A549 (cell line): ENCODE data around the gene MAPK9. TPM values are rescaled to one million over a fixed set of nuclear protein-coding genes. Genes with fewer than 3 reads are reported as not detected.

Experiments
- ATAC-seq, 2 experiments: fragments of 200-7000 bp in 1 of 2; fragments of >200 bp in 1 of 2; cut with Nextera tagmentation in 1 of 2; cut with Tn5 transposase in 1 of 2; 3 replicates each; pipeline versions ENCODE4 v1.8.0 to v1.9.1; 2018 to 2020; ENCODE audit warnings: mild to moderate bottlenecking in 1 of 2, moderate library complexity in 1 of 2
- CTCF ChIA-PET: fragments of 300-600 bp; sonication (Branson Sonifier 250); formaldehyde crosslinking; extraction: SDS; loops from one replicate; lab custom pipeline; 2021; ENCODE audit warnings: antibody characterized with exemption, inconsistent platforms; lab: Yijun Ruan, JAX
- POLR2A ChIA-PET: fragments of 350-600 bp; formaldehyde crosslinking; extraction: SDS; loops from one replicate; lab custom pipeline; 2021; ENCODE audit warnings: antibody characterized with exemption, inconsistent platforms; lab: Yijun Ruan, JAX
- DNase-seq, 2 experiments: peaks; one replicate each; pipeline versions ENCODE4 v3.0.0 to v3.0.0-alpha.2; 2011 to 2016; ENCODE audit warnings: low read depth in 1 of 2, low spot score in 1 of 2
- FAIRE-seq: peaks from 2 replicates; lab custom pipeline; 2011; peaks lifted over from hg19 to GRCh38; lab: Jason Lieb, UNC
- H3K27ac ChIP-seq, 2 experiments: fragments of >200 bp; sonication (Bioruptor Twin); formaldehyde crosslinking; 3 replicates each; pipeline ENCODE4 v1.5.1; 2016 to 2017
- H3K4me1 ChIP-seq: fragments of >200 bp; sonication (Bioruptor Twin); formaldehyde crosslinking; 3 replicates; pipeline ENCODE4 v1.6.1; 2016
- H3K4me2 ChIP-seq: fragments of >200 bp; sonication (Bioruptor Twin); formaldehyde crosslinking; 3 replicates; pipeline ENCODE4 v1.6.1; 2016
- H3K4me3 ChIP-seq: fragments of >200 bp; sonication (Bioruptor Twin); formaldehyde crosslinking; 3 replicates; pipeline ENCODE4 v1.5.1; 2016
- H3K9me3 ChIP-seq: fragments of >200 bp; sonication (Bioruptor Twin); formaldehyde crosslinking; 3 replicates; pipeline ENCODE4 v1.6.1; 2016
- CHD2 ChIP-seq: fragments of 150-350 bp; IDR thresholded peaks from 2 replicates; pipeline ENCODE4 v1.6.1; 2014; ENCODE audit warnings: low read length; ENCODE audit not compliant: partially characterized antibody
- FOSL2 ChIP-seq, 2 experiments: fragments of 450-650 bp in 1 of 2; fragments of >200 bp in 1 of 2; sonication (Bioruptor Twin) in 1 of 2; formaldehyde crosslinking; IDR thresholded peaks; 2 replicates each; pipeline versions ENCODE4 v1.5.0 to v1.6.1; 2016 to 2020; ENCODE audit warnings: mild to moderate bottlenecking in 1 of 2, moderate library complexity in 1 of 2
- HEYL ChIP-seq: fragments of 250-450 bp; sonication (Bioruptor Pico); IDR thresholded peaks from 2 replicates; pipeline ENCODE4 v1.8.0; 2021; ENCODE audit warnings: mild to moderate bottlenecking, moderate library complexity
- JUNB ChIP-seq: fragments of >200 bp; sonication (Bioruptor Twin); formaldehyde crosslinking; IDR thresholded peaks from 2 replicates; pipeline ENCODE4 v1.6.1; 2016
- KDM1A ChIP-seq: fragments of 200-600 bp; sonication (generic); IDR thresholded peaks from 2 replicates; pipeline ENCODE4 v1.6.1; 2016; ENCODE audit warnings: low read depth, mild to moderate bottlenecking
- KDM5A ChIP-seq: fragments of 200-600 bp; sonication (generic); IDR thresholded peaks from 2 replicates; pipeline ENCODE4 v1.6.1; 2016; ENCODE audit warnings: antibody characterized with exemption, mild to moderate bottlenecking
- RAD21 ChIP-seq, 2 experiments: fragments of >200 bp in 1 of 2; sonication (Bioruptor Twin) in 1 of 2; formaldehyde crosslinking in 1 of 2; IDR thresholded peaks in 1 of 2; conservative IDR thresholded peaks in 1 of 2; 2 replicates in 1 of 2; 3 replicates in 1 of 2; pipeline ENCODE4 v1.6.1; 2012 to 2018; ENCODE audit warnings: inconsistent platforms in 1 of 2
- RFX5 ChIP-seq: fragments of 450-650 bp; IDR thresholded peaks from 2 replicates; pipeline ENCODE4 v1.7.1; 2014; ENCODE audit warnings: antibody characterized with exemption, mild to moderate bottlenecking, moderate library complexity
- RNF2 ChIP-seq: fragments of 200-600 bp; sonication (generic); IDR thresholded peaks from 2 replicates; pipeline ENCODE4 v1.6.1; 2016; ENCODE audit warnings: low read depth, mild to moderate bottlenecking, antibody characterized with exemption, moderate library complexity, borderline replicate concordance
- WGBS: methylation state at CpG from one replicate; pipeline ENCODE4 v1.1.6; 2017; ENCODE audit errors: missing lambda C conversion rate; 5-methylcytosine and 5-hydroxymethylcytosine counted together
- polyA plus RNA-seq, 4 experiments: library from polyadenylated mRNA; depleted of rRNA in 3 of 4; stranded (reverse); fragments of >200 nt; fragmentation: RNase III in 1 of 4; extraction: RNeasy Plus Mini Kit Qiagen cat#74134 plus additional on column Dnase treatment in 1 of 4; gene quantifications; 2 replicates in 3 of 4; 3 replicates in 1 of 4; pipeline ENCODE4 v1.2.3, GENCODE V29; 2011 to 2017
- TF ChIP-seq, protein P1 (sequence below): fragments of >200 bp; sonication (Bioruptor Twin); formaldehyde crosslinking; IDR thresholded peaks from 3 replicates; pipeline ENCODE4 v1.5.1; 2016
- TF ChIP-seq, protein P2 (sequence below): fragments of >200 bp; sonication (Bioruptor Twin); formaldehyde crosslinking; IDR thresholded peaks from 2 replicates; pipeline ENCODE4 v1.6.1; 2016
- TF ChIP-seq, protein P3 (sequence below): fragments of 450-650 bp; IDR thresholded peaks from 2 replicates; pipeline ENCODE4 v1.6.1; 2014; ENCODE audit warnings: antibody characterized with exemption

MAPK9 gene
- polyA plus RNA-seq, 2 of the 4 experiments (the other 2 are of a cell fraction): 36.6 to 66.9 TPM

DNA sequence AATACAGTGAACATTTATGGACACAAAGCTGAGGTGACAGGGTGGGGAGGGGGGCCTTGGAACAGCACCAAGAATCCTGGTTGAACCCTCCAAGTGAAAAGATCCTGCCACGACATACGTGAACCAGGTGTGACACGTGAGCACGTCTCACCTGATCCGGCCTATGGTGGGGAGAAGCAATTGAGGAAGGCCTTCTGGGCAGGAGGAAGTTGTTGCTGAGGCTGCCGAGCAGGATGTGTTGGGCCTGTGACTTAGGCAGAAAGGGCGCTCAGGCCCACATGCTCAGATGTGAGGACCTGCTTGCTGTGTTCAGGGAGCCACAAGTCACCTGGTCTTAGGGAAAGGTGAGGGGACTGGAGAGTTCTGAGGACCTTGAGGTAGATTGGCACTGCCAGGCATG, 2.5 kb upstream of the MAPK9 start:
- ChIA-PET POLR2A (interaction anchor here (0.7 kb wide), 1 partner anchor 57 kb away, joined by 3 read pairs; no protein-coding TSS in a partner anchor), CTCF (interaction anchor here (0.7 to 10.6 kb wide), 34 partner anchors 11 to 459 kb away, joined by 3 to 344 read pairs (median 6); no protein-coding TSS in a partner anchor)
- TF ChIP-seq KDM1A: no peak
- TF ChIP-seq, all 56 proteins: peak for 0
- FAIRE-seq: no peak
- Histone ChIP-seq H3K4me1 (peaks cover 18% of the 10 kb centered on the region), H3K4me2 (no peak overlapping the region), H3K27ac (0 out of 6 replicates have a peak overlapping the region, but pooled peaks of 1 of the 2 experiments have one; percentile 7), H3K9me3 (no peaks in the 10 kb centered on the region), H3K4me3 (no peak overlapping the region)
- whole genome bisulfite sequencing: 92% methylated on average over 7 of the region's 7 CpGs
- no peak for DNase-seq
- ATAC-seq: no peak

GRCh38 chr5:180291234-180291940, 496 bp downstream of the MAPK9 start:
- ChIA-PET CTCF (interaction anchor here (1.0 to 10.6 kb wide), 11 partner anchors 8 to 315 kb away, joined by 3 to 344 read pairs (median 6); partner anchors contain the start of gene RASGEF1C), POLR2A (no interaction called here)
- no peak for TF ChIP-seq CHD2
- TF ChIP-seq, protein P1, sequence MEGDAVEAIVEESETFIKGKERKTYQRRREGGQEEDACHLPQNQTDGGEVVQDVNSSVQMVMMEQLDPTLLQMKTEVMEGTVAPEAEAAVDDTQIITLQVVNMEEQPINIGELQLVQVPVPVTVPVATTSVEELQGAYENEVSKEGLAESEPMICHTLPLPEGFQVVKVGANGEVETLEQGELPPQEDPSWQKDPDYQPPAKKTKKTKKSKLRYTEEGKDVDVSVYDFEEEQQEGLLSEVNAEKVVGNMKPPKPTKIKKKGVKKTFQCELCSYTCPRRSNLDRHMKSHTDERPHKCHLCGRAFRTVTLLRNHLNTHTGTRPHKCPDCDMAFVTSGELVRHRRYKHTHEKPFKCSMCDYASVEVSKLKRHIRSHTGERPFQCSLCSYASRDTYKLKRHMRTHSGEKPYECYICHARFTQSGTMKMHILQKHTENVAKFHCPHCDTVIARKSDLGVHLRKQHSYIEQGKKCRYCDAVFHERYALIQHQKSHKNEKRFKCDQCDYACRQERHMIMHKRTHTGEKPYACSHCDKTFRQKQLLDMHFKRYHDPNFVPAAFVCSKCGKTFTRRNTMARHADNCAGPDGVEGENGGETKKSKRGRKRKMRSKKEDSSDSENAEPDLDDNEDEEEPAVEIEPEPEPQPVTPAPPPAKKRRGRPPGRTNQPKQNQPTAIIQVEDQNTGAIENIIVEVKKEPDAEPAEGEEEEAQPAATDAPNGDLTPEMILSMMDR: peak; percentile 52
- TF ChIP-seq, protein P2, sequence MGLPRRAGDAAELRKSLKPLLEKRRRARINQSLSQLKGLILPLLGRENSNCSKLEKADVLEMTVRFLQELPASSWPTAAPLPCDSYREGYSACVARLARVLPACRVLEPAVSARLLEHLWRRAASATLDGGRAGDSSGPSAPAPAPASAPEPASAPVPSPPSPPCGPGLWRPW: no peak
- H3K27ac ChIP-seq: peak overlapping the region; percentile 85 to 97
- H3K4me1 ChIP-seq: peaks cover 18% of the 10 kb centered on the region
- ATAC-seq: peak; percentile 36 to 58
- peak overlapping the region; percentile 74 for H3K4me3 ChIP-seq
- 1% methylated on average over 11 of the region's 68 CpGs for WGBS
- peak in 1 of 2 experiments; percentile 45 for DNase-seq
- peak overlapping the region; percentile 82 for H3K4me2 ChIP-seq
- no peaks in the 10 kb centered on the region for H3K9me3 ChIP-seq
- no peak for FAIRE-seq

GRCh38 chr5:180290568-180291233, 1.2 kb downstream of the MAPK9 start:
- ATAC-seq (no peak), DNase-seq (no peak), FAIRE-seq (no peak)
- TF ChIP-seq RNF2 (no peak), KDM5A (no peak), JUNB (no peak)
- TF ChIP-seq, protein P3, sequence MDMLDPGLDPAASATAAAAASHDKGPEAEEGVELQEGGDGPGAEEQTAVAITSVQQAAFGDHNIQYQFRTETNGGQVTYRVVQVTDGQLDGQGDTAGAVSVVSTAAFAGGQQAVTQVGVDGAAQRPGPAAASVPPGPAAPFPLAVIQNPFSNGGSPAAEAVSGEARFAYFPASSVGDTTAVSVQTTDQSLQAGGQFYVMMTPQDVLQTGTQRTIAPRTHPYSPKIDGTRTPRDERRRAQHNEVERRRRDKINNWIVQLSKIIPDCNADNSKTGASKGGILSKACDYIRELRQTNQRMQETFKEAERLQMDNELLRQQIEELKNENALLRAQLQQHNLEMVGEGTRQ: no peak
- peak overlapping the region; percentile 85 to 97; a peak in 4 of 6 replicates for H3K27ac ChIP-seq
- POLR2A ChIA-PET: no interaction called here
- CTCF ChIA-PET: interaction anchor here (0.6 to 10.6 kb wide), 12 partner anchors 7 to 315 kb away, joined by 3 to 344 read pairs (median 5); partner anchors contain the start of gene RASGEF1C
- H3K4me1 ChIP-seq: peaks cover 18% of the 10 kb centered on the region
- 38% methylated on average over 13 of the region's 13 CpGs for WGBS
- peak overlapping the region; percentile 74 for H3K4me3 ChIP-seq
- peak overlapping the region; percentile 82 for H3K4me2 ChIP-seq
- H3K9me3 ChIP-seq: no peaks in the 10 kb centered on the region

GRCh38 chr5:180289966-180290365, 1.9 kb downstream of the MAPK9 start:
- H3K4me1 ChIP-seq: peaks cover 18% of the 10 kb centered on the region
- no peak overlapping the region for H3K4me3 ChIP-seq
- no peaks in the 10 kb centered on the region for H3K9me3 ChIP-seq
- TF ChIP-seq RAD21 (conservative IDR thresholded peaks at IDR 0.05 in 1 of 2, IDR thresholded peaks at IDR 0.05 in 1 of 2) (no peak), RFX5 (no peak), HEYL (CRISPR knock-in tag) (no peak), FOSL2 (IDR thresholded peaks at IDR 0.05) (no peak), FOSL2 (CRISPR knock-in tag; IDR thresholded peaks at IDR 0.05) (no peak)
- TF ChIP-seq, all 56 proteins: peak for 0
- CTCF ChIA-PET: interaction anchor here (0.9 to 10.6 kb wide), 7 partner anchors 10 to 316 kb away, joined by 3 to 344 read pairs (median 6); partner anchors contain the start of gene RASGEF1C
- POLR2A ChIA-PET: no interaction called here
- Histone ChIP-seq H3K27ac (no peak overlapping the region), H3K4me2 (peak overlapping the region; percentile 82)
- FAIRE-seq (no peak), ATAC-seq (no peak), DNase-seq (no peak)
- 91% methylated on average over 5 of the region's 5 CpGs for WGBS
